Fibroblast of villous mesenchyme (primary cell): ENCODE results near the gene EN2. TPM values are rescaled to one million over a fixed set of nuclear protein-coding genes. Genes with fewer than 3 reads are reported as not detected.
A peak's percentile ranks its signal among the peaks of the same experiment; 100 is the strongest.

Experiments
- DNase-seq: peaks from one replicate; pipeline ENCODE4 v3.0.0-alpha.2; 2010; ENCODE audit warnings: low read depth
- H3K4me3 ChIP-seq: 2 replicates; pipeline ENCODE4 v1.5.1; 2011; ENCODE audit warnings: low read depth, mild to moderate bottlenecking, low read length
- CTCF ChIP-seq: IDR thresholded peaks from 2 replicates; pipeline ENCODE4 v1.5.1; 2012; ENCODE audit warnings: low read depth, mild to moderate bottlenecking, low read length; ENCODE audit not compliant: insufficient read depth
- total RNA-seq: library from RNA; depleted of rRNA; stranded (reverse); fragments of >200 nt; gene quantifications from 2 replicates; pipeline ENCODE4 v1.2.3, GENCODE V29; 2012

The EN2 gene
- total RNA-seq, 1 donor, result not detected

- no peak overlapping the region for H3K4me3 ChIP-seq
- DNase-seq, result no peak
- no peak for TF ChIP-seq CTCF
Measured at GRCh38 chr7:155455776-155456737, 1.9 kb upstream of the EN2 start.

GRCh38 chr7:155456738-155457543, 988 bp upstream of the EN2 start:
- H3K4me3 ChIP-seq, result peak overlapping the region; percentile 57
- DNase-seq, result peak; percentile 50

GRCh38 chr7:155457544-155458110, 302 bp upstream of the EN2 start:
- DNase-seq, result no peak
- TF ChIP-seq CTCF, result no peak
- H3K4me3 ChIP-seq, result peak overlapping the region; percentile 57

More at GRCh38 chr7:155456738-155457543, 988 bp upstream of the EN2 start:
- TF ChIP-seq CTCF, result no peak

GRCh38 chr7:155458878-155459699, 1.2 kb downstream of the EN2 start:
- no peak overlapping the region for H3K4me3 ChIP-seq
- no peak for DNase-seq
- no peak for TF ChIP-seq CTCF

GRCh38 chr7:155459700-155460461, 2.0 kb downstream of the EN2 start:
- H3K4me3 ChIP-seq, result no peak overlapping the region
- no peak for TF ChIP-seq CTCF
- DNase-seq, result no peak
